Neural cell (in vitro differentiated cells): ENCODE data around the gene PPP6R1.

ENCODE experiments used
- CTCF ChIP-seq: fragments of 450-650 bp; IDR thresholded peaks from 2 replicates; pipeline ENCODE4 v1.5.1; 2014; ENCODE audit warnings: antibody characterized with exemption, mild to moderate bottlenecking, moderate library complexity; ENCODE audit not compliant: poor library complexity, severe bottlenecking
- RAD21 ChIP-seq: fragments of 450-650 bp; conservative IDR thresholded peaks from 2 replicates; pipeline ENCODE4 v1.6.1; 2014; ENCODE audit warnings: antibody characterized with exemption, mild to moderate bottlenecking, moderate library complexity

GRCh38 chr19:55252760-55253663 lies 5.8 kb downstream of the PPP6R1 start:
- TF ChIP-seq CTCF (no peak), RAD21 (no peak)
